ENCODE measurements around the gene NOP9.

NOP9 gene

DNA sequence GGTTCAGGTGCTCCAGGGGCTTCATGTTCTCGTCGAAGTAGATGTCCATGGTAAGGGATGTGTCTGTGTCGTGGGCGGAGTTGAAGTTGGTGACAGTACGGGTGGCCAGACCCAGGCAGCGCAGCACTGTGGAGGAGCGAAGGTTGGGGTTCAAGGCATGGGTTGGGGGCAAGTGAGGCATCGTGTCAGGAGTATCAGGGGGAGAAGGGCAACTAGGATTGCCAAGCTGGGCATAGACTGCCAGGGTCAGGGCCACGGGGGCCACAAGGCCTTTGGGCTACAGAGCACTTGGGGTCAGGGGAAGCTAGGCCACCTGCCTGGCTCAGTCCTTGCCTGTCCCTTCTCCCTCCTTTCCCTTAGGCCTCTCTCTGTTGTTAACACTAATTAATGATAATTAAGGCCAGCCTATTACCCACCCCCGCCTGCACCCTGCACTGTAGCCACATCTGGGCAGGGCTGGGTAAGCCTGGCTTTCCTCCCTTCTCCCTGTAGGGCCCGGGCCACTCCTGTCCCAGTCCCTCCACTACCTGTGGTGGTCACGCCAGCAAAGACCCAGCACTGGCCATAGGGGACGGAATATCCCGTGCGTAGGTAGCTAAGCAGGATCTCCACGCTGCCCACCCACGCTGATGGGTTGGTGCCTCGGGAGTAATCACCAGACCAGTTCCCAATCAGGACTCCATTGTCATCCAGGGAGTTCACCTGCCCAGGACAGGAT, 40.9 kb upstream of the NOP9 start:
- Mint-ChIP-seq H3K9me3 (no peaks in the 10 kb centered on the region), H3K27ac (no peak overlapping the region), H3K4me3 (no peak overlapping the region), H3K27me3 (ENCODE audit: low read depth, poor library complexity) (peaks cover 2% of the 10 kb centered on the region), H3K36me3 (ENCODE audit: low read depth) (no peaks in the 10 kb centered on the region), H3K4me1 (no peaks in the 10 kb centered on the region)
- no peak for DNase-seq
- TF ChIP-seq, protein P1, sequence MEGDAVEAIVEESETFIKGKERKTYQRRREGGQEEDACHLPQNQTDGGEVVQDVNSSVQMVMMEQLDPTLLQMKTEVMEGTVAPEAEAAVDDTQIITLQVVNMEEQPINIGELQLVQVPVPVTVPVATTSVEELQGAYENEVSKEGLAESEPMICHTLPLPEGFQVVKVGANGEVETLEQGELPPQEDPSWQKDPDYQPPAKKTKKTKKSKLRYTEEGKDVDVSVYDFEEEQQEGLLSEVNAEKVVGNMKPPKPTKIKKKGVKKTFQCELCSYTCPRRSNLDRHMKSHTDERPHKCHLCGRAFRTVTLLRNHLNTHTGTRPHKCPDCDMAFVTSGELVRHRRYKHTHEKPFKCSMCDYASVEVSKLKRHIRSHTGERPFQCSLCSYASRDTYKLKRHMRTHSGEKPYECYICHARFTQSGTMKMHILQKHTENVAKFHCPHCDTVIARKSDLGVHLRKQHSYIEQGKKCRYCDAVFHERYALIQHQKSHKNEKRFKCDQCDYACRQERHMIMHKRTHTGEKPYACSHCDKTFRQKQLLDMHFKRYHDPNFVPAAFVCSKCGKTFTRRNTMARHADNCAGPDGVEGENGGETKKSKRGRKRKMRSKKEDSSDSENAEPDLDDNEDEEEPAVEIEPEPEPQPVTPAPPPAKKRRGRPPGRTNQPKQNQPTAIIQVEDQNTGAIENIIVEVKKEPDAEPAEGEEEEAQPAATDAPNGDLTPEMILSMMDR (IDR thresholded peaks at IDR 0.05) = no peak

DNA sequence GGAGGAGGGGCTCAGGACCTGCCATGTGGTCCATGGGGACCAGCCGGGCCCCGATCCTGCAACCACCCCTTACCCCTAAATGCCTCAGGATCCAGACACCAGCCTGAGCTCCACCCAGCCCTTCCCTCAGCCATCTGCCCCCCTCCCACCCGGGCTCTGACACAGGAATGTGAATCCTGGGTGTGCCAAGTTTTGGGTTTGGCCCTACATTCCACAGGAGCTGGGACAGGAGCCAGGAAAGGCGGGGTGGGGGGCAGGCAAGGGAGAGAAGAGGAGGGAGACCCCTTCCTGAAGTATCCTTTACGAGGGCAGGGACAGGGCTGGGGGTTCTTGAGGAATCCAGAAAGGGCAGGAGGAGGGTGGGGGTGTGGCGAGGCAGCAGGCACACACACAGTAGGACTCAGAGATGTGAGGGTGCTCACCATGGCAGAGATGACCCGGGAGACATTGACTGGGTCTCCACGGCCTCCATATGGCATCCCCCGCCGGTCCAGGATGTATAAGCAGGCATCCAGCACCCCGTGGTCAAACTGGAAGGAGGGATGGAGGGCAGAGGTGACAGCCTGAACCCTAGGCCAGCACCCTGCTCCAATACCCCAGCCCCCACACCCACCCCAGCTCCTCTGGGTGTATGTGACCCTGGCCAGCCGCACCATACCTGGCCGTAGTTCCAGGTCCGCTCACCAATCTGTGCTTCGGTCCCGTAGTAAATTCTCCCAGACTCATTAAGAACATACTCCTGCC, 40.2 kb upstream of the NOP9 start:
- no peaks in the 10 kb centered on the region for H3K4me1 Mint-ChIP-seq
- H3K9me3 Mint-ChIP-seq = no peaks in the 10 kb centered on the region
- no peaks in the 10 kb centered on the region for H3K36me3 Mint-ChIP-seq (ENCODE audit: low read depth)
- H3K27me3 Mint-ChIP-seq (ENCODE audit: low read depth, poor library complexity) = peaks cover 2% of the 10 kb centered on the region
- no peak overlapping the region for H3K27ac Mint-ChIP-seq
- TF ChIP-seq, protein P1 (IDR thresholded peaks at IDR 0.05) = no peak
- H3K4me3 Mint-ChIP-seq = no peak overlapping the region
- DNase-seq = no peak

DNA sequence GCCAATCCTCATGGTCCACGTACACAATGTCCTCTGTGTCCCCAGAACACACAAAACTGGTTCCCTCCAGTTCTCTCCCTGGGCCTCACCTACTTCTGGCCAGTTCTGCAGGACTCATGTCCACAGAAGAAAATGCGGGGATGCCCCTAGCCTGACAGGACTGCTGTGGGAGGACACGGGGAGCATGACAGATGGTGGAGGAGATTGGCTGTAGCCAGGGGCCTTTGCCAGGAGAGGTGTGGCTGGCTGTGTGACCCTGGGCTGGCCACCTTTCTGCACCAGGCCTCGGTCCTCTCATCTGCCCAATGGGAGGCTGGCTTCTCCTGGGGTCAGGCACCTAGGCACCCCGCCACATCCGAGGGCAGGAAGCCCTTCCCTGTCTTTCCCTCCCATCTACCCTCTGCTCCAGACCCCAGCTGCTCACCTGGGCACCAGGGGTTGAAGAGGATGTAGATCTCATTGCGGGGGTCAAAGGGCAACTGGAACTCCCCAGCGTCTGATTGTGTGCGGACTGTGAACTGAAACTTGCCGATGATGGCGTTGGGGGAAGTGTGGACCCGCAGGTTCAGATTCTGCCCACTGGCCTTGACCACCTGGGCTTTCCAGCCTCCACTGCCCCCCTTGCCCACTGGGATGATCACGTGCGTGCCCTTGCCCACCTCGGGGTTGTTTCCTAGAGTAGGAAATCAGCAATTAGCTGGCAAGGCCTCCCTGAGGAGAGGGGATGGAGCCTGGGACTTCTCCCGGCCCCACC, 39.4 kb upstream of the NOP9 start:
- H3K4me1 Mint-ChIP-seq = no peaks in the 10 kb centered on the region
- TF ChIP-seq, protein P1 (IDR thresholded peaks at IDR 0.05) = no peak
- no peak overlapping the region for H3K4me3 Mint-ChIP-seq
- no peak for DNase-seq
- H3K9me3 Mint-ChIP-seq = no peaks in the 10 kb centered on the region
- H3K27me3 Mint-ChIP-seq (ENCODE audit: low read depth, poor library complexity) = peaks cover 2% of the 10 kb centered on the region
- no peaks in the 10 kb centered on the region for H3K36me3 Mint-ChIP-seq (ENCODE audit: low read depth)
- no peak overlapping the region for H3K27ac Mint-ChIP-seq

DNA sequence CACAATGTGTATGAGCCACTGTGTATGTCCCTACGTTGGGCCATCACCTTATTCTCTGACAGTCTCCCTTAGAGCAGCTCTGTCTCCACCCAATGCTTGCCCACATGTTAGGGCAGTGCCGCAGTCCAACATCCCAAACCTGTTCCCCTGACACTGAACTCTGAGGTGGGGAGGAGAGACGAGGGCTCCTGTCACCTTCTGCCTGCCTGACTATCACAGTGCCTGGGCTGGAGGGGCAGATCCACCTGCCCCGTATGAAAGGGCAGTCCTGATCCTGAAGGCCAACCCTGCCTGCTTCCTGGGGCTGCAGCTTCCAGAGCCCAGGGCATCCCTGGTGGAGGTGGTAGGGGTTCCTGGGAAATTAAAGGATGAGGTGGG, 38.9 kb upstream of the NOP9 start:
- Mint-ChIP-seq H3K27me3 (ENCODE audit: low read depth, poor library complexity) (peaks cover 2% of the 10 kb centered on the region), H3K36me3 (ENCODE audit: low read depth) (no peaks in the 10 kb centered on the region), H3K4me1 (no peaks in the 10 kb centered on the region), H3K9me3 (no peaks in the 10 kb centered on the region), H3K4me3 (no peak overlapping the region), H3K27ac (no peak overlapping the region)
- DNase-seq = no peak
- TF ChIP-seq, protein P1 (IDR thresholded peaks at IDR 0.05) = no peak

DNA sequence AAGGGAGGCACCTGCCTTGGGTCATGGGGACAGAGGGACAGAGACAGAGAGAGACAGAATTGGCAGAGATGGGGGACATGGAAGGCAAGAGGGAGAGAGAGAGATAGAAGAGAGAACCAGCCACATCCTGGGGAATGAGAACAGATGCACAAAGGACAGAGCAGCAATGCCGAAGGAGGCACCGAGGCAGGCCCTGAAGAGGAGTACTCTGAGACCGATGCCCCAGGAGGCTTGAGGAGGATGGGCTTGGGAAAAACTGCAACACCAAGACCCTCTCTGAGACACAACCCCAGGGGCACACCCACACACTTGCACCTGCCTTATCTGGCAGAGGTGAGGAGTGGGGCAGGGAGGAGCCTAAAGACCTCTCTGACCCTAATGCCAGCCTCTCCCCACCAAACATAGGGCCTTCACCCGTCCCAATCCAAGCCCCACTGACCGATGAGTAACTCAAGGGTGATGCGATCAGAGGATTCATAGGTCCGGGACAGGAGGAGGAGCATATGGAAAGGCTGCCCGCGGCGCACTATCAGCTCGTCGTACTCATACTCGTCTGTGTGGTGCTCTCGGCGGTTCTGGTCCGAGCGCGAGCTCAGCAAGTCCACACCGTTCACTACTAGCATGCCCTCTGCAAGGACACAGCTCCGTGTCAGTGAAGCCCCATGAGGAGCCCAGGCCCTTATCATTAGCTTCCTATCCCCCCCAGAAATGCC, 38.2 kb upstream of the NOP9 start:
- no peaks in the 10 kb centered on the region for H3K9me3 Mint-ChIP-seq
- H3K4me1 Mint-ChIP-seq = no peaks in the 10 kb centered on the region
- DNase-seq = no peak
- H3K27ac Mint-ChIP-seq = no peak overlapping the region
- peaks cover under 1% of the 10 kb centered on the region for H3K36me3 Mint-ChIP-seq (ENCODE audit: low read depth)
- peaks cover 2% of the 10 kb centered on the region for H3K27me3 Mint-ChIP-seq (ENCODE audit: low read depth, poor library complexity)
- TF ChIP-seq, protein P1 (IDR thresholded peaks at IDR 0.05) = no peak
- H3K4me3 Mint-ChIP-seq = no peak overlapping the region

Measured in nephron progenitor cell (in vitro differentiated cells).